Stimulated activated CD4-positive, alpha-beta T cell treated with anti-CD3 and anti-CD28 coated beads, TNF-alpha, amount 100 ng/mL, for 1 hour (primary cell): Measurements from ENCODE around the gene DDX39B.
"Not testable (repeated sequence)": the region's sequence is repeated elsewhere in the genome, so short reads cannot be mapped to it uniquely, and the experiment has no call there.

Experiments
- DNase-seq, 3 donors: peaks; one replicate each; pipeline ENCODE4 v3.0.0-alpha.2; 2020; ENCODE audit warnings: low read depth in 3 of 3, low spot score in 1 of 3

The DDX39B gene

GRCh38 chr6:31529329-31530150 is 12.3 kb downstream of the DDX39B start:
- no peak for DNase-seq

DNA sequence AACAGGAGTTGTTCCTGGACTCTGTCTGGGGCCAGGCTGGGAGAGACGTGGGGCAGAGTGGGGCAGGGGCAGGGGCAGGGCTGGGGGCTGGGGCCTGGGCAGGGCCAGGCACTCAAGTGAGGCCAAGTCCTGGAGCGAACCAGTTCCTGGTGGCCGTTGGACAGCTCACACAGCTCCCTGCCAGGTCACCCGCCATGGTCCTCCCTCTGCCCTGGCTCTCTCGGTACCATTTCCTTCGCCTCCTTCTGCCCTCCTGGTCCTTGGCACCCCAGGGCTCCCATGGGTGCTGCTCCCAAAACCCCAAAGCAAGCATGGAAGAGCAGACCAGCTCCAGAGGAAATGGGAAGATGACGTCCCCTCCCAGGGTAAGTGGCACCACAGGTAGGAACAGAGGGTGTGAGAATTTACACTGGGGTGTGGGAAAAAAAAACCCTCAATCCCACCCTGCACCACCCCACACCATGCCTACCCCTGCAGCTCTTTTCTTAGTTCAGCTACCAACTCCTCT is 12.9 kb downstream of the DDX39B start, which contains the start of gene MCCD1:
Gene MCCD1, plus strand, starts transcription at position 142 of the 508 bp plus-strand sequence. Its CDS starts 53 bp downstream, at position 195.
- DNase-seq, result no peak

DNA sequence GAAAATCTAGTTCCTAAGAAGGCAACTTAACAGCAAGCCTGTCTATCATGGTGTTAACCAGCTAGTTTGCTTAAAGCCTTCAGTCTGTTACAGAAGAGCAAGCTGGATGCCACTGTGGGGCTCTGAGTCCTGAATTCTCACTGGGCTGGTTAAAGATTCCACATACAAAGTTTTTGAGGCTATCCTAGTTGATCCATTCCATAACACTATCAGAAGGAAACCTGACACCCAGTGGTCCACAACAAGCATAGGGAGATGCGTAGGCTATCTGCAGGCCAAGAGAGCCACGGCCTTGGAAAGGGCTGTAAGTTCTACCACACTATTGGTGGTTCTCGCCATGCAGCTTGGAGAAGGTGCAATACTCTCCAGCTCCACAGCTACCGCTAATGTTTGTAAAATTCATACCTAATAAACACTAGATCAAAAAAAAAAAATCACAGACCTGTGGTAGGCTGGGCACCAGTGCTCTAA is 13.5 kb downstream of the DDX39B start:
- no peak for DNase-seq

GRCh38 chr6:31525932-31526591 is 15.7 kb downstream of the DDX39B start:
- DNase-seq, result no peak

DNA sequence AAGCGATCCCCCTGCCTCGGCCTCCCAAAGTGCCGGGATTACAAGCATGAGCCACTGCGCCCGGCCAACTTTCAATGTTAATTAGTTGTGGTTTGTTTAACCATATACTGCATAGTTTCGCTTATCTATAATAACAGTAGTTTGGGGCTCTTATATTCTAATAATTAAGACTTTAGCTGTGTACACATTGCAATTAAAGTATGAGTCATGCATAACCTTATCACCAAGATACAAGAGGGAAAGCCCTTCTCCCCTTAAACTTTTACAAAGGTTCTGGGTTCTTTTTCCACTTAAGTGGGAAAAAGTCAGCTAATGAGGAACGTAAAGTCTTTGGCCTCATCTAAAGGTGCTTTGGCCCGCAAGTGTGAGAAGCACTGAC is 16.3 kb downstream of the DDX39B start:
- no peak for DNase-seq

GRCh38 chr6:31521835-31522234 is 20.0 kb downstream of the DDX39B start:
- DNase-seq, result no peak

DNA sequence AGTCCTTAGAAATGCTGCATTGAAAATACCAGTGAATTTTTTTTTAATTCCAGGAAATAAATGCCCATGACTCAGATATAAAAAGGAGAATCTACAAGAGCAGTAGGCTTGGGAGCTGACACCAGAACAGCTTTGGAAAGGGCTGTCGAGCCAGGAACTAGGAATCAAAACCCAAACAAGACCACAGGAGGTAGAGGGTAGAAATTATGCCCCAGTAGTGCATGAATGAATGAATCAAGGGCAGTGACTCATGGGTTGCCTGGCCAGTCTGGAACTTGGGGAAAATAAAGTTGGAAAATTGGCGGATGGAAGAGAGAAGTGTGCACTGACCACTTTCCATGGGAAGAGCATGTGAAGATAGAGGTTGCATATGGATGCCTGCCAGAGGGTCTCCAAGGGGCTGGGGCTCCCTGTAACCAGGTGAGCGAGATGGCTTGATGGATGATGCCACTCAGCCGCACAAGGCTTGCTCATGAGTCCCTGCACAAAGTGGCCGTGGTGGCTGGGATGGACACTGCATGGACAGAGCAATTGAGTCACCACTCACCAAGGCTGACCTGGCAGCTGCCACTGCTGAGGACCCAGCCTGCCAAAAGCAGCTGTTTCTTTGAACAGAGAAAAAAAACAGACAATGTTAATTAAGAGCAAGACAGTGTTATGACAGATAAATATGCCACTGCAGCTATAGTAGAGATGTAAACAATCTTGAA is 28.2 kb downstream of the DDX39B start:
- DNase-seq, result no peak

DNA sequence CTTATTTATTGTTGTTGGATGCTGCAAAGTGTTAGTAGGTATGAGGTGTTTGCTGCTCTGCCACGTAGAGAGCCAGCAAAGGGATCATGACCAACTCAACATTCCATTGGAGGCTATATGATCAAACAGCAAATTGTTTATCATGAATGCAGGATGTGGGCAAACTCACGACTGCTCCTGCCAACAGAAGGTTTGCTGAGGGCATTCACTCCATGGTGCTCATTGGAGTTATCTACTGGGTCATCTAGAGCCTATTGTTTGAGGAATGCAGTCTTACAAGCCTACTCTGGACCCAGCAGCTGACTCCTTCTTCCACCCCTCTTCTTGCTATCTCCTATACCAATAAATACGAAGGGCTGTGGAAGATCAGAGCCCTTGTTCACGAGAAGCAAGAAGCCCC is 31.8 kb downstream of the DDX39B start:
- DNase-seq, result no peak

GRCh38 chr6:31509036-31509435 is 32.8 kb downstream of the DDX39B start:
- not testable (repeated sequence) for DNase-seq

DNA sequence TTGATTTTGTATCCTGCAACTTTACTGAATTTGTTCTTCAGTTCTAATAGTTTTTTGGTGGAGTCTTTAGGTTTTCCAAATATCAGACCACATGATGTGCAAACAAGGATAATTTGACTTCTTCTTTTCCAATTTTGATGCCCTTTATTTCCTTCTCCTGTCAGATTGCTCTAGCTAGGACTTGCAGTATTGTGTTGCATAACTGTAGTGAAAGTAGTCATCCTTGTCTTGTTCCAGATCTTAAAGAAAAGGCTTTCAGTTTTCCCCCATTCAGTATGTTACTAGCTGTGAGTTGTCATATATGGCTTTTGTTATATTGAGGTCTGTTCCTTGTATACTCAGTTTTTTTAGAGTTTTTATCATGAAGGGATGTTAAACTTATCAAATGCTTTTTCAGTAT is 39.2 kb downstream of the DDX39B start:
- DNase-seq, result no peak

DNA sequence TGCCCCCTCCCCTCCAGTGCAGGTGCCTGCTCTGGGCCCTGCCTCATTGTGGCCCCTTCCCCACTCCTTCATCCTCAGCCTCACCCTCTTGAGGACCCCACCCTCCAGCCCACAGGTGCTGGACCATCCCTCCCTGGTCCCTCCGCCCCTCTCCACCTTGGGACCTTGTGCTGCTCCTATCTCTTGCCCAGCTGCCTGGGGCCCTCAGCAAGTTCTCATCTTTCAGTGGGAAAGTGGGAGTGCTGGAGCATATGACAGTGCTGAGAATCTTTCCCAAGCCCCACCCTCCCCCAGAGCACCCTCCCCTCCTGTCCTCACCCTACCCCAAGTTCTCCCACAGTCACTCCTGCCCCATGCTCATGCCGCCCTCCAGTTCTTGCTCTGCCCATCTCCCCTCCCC is 42.2 kb downstream of the DDX39B start:
- not testable (repeated sequence) for DNase-seq

GRCh38 chr6:31498748-31499147 is 43.1 kb downstream of the DDX39B start:
- DNase-seq, result no peak

DNA sequence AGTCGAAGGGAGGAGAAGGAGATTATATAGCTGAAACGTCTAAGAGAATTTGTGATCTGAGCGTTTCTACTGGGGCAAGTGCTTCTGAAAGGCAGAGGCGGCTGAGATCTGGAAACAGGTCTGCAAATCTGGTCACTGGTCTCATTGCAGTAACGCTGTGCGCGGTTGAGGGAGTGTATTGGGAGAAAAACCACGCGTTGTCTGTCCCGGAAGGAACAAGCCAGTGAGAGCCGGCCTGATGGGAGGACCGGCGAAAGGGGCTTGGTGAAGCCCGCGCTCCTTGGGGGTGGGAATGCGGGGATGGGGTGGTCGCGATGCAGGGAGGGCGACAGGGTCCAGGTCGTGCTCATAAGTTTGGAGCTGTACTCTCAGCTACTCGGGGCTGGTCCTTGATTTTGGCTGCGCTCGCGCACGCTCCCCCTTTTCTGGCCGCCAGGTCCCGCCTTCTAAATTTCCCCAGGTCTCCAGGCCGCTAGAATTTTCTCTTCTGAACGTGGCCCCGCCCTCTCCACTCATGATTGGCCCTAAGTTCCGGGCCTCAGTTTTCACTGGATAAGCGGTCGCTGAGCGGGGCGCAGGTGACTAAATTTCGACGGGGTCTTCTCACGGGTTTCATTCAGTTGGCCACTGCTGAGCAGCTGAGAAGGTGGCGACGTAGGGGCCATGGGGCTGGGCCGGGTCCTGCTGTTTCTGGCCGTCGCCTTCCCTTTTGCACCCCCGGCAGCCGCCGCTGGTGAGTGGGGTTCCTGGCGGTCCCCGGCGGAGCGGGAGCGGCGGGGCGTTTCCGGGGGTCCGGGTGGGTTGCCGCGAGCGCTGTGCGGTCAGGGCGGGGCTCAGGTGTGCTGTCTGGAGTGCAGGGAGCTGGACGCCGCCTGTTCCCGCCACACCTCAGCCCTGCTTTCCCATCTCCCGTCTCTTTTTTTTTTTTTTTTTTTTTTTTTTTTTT is 44.0 kb downstream of the DDX39B start, which contains the start of gene MICB:
Gene MICB, plus strand, starts transcription at position 615 of the 946 bp plus-strand sequence. Its CDS starts 49 bp downstream, at position 664.
- peak; percentile 56 to 76 (median 67) for DNase-seq

GRCh38 chr6:31496826-31497225 is 45.0 kb downstream of the DDX39B start:
- not testable (repeated sequence) for DNase-seq

- DNase-seq, result no peak
Observed at GRCh38 chr6:31495580-31495979, 46.2 kb downstream of the DDX39B start.

GRCh38 chr6:31493875-31494694 is 47.7 kb downstream of the DDX39B start:
- peak; percentile 44 to 72 (median 45) for DNase-seq

DNA sequence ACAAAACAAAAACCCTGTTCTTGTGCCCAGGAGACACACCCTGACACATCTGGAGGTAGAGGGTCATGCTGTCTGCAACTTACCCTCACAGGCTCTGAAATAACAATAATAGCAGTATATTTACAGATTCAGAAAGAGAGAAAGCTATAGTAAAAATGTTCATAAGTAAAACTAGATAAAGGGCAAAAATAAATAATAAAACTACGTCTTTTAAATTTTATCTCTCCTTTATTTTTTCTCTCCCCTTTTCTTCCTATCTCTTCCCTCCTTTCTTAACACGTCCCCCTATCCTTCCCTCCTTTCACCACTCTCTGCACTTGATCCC is 48.3 kb downstream of the DDX39B start:
- DNase-seq, result not testable (repeated sequence)

DNA sequence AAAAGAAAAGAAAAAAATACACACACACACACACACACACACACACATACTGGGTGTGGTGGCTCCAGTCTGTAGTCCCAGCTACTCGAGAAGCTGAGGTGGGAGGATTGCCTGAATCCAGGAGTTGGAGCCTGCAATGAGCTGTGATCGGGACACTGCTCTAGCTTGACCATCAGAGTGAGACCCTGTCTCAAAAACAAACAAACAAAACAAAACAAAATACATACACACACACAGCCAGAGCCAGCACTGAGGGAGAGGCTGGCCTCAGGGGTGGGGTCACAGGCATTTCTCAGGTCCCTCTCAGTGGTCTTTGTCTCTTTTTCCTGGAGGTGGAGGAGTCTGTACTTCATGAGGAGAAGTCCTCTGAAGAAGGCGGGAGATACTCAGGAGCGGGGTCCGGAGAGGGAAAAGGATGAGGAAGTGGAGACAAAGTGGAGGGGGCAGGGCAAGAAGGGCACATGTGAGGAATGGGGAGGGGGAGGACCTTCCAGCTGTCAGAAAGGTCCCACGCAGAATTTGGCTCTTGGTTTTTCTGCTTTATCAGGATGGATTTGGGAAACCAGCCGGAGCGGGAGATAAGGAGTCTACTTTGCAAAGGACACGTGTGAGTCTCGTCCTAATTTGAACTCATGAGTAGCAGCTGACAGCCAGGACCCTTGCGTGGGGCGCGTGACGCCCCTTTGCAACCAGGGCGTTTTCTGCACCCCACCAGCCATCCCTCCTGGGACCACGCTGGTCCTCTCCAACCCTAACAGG is 51.5 kb downstream of the DDX39B start:
- no peak for DNase-seq

- DNase-seq, result no peak
Observed at GRCh38 chr6:31489086-31489485, 52.7 kb downstream of the DDX39B start.
